Measurements from ENCODE around the gene GCN1.

GCN1 gene

DNA sequence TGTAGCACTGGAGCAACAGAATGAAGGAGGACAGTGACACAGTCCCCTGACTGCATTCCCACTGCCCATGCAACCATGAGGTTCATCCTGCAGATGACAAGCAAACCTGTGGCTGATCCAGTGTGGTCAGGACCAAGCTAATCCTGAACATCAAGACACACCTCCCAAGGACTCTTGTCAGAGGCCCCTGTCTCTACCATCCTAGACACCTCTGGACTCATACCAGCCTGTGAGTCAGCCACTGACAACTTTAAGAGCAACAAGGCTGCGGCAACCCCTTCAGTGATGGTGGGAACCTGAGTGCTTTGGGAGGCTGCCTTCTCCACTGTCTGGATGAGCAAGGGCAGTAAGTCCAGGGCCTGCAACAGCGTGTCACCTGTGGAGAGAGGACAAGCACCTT is 24.6 kb downstream of the GCN1 start:
- Histone ChIP-seq H3K36me3 (replicated peaks) (peaks cover 74% of the 10 kb centered on the region), H3K9me3 (no peaks in the 10 kb centered on the region)
- in situ Hi-C loops (cut with MboI; ENCODE audit: low sequenced_read_pairs): loop anchor here (5.0 kb wide), 1 partner anchor 33 kb away; no protein-coding TSS in a partner anchor

DNA sequence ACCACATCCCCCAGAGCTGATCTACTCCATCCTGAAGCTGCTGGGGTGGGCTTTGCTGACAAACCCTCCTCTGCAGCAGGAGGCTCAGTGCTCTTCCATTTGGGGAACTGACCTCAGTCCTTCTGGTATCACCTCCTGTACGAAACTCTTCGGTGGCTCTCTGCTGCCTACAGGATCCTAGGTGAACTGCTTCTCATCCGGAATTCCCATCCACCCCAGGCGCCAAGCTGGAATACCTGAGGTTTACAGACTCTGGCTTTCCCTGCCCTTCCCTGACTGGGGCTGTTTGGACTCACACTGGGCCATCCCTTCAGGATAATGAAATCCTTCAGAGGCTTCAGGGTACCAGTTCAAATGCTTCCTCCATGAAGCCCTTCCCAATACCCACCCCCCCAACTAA is 26.2 kb downstream of the GCN1 start:
- DNase-seq (ENCODE audit: low spot score in 2 of 2): no peak
- no peaks in the 10 kb centered on the region for H3K4me1 ChIP-seq
- in situ Hi-C loops (cut with MboI; ENCODE audit: low sequenced_read_pairs): no loop called here
- H3K9me3 ChIP-seq: no peaks in the 10 kb centered on the region
- no peaks in the 10 kb centered on the region for H3K27me3 ChIP-seq (ENCODE audit: low read depth)
- H3K36me3 ChIP-seq (replicated peaks): peaks cover 77% of the 10 kb centered on the region
- no peak overlapping the region for H3K4me3 ChIP-seq

More for the DNA sequence above, 24.6 kb downstream of the GCN1 start:
- Histone ChIP-seq H3K4me3 (no peak overlapping the region), H3K27me3 (ENCODE audit: low read depth) (no peaks in the 10 kb centered on the region), H3K4me1 (no peaks in the 10 kb centered on the region)
- no peak for DNase-seq (ENCODE audit: low spot score in 2 of 2)

DNA sequence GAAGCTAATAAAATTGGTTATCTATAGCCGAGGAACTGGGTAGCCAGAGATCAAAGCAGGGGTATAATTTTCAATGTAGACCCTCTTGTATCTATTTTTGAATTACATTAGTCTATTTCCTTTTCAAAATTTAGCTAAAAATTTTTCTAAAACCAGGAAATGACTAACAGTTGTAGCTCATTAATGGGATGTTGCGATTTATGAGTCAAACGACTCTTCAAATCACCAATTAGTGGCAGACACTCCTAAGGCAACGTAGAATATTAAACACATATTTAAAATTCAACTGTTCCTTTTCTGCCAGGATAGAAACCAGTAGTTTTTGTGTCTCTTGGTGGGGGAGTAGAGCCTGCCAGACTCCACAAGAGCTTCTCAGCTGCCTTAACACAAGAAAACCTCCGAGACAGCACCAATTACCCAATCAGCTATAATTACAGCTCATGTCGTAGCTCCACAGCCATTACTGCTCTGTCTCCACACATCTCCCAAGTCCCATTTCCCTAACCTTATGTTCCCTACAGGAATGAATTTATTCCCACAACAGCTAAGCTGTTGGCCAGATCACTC is 26.9 kb downstream of the GCN1 start:
- in situ Hi-C loops (cut with MboI; ENCODE audit: low sequenced_read_pairs): no loop called here
- DNase-seq (ENCODE audit: low spot score in 2 of 2): no peak
- Histone ChIP-seq H3K4me3 (no peak overlapping the region), H3K4me1 (no peaks in the 10 kb centered on the region), H3K36me3 (replicated peaks) (peaks cover 77% of the 10 kb centered on the region), H3K9me3 (no peaks in the 10 kb centered on the region), H3K27me3 (ENCODE audit: low read depth) (no peaks in the 10 kb centered on the region)

DNA sequence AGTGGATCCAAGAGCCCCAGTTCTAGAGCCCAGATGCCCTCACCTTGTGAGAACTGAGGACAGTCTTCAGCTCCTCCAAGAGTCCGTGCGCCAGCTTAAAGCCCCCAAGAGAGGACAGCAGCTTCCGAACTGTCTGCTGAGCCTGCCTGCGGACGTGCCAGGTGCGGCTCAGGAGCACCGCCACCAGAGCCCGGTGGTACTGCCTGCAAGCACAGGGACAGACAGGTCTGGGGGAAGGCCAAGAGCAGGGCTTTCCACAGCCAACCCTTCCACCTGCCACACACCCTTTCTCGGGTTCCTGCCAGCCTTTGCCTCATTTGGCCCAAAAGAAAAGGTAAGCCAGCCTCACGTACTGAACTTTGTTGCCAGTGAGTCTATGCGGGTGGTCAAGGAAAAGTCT is 30.2 kb downstream of the GCN1 start:
- H3K36me3 ChIP-seq (replicated peaks): peaks cover 82% of the 10 kb centered on the region
- in situ Hi-C loops (cut with MboI; ENCODE audit: low sequenced_read_pairs): no loop called here
- DNase-seq (ENCODE audit: low spot score in 2 of 2): no peak
- no peaks in the 10 kb centered on the region for H3K27me3 ChIP-seq (ENCODE audit: low read depth)
- H3K4me3 ChIP-seq: no peak overlapping the region
- H3K4me1 ChIP-seq: no peaks in the 10 kb centered on the region
- H3K9me3 ChIP-seq: no peaks in the 10 kb centered on the region

- DNase-seq (ENCODE audit: low spot score in 2 of 2): no peak
- H3K36me3 ChIP-seq (replicated peaks): peaks cover 83% of the 10 kb centered on the region
- H3K27me3 ChIP-seq (ENCODE audit: low read depth): no peaks in the 10 kb centered on the region
- H3K4me3 ChIP-seq: no peak overlapping the region
- no peaks in the 10 kb centered on the region for H3K4me1 ChIP-seq
- no peaks in the 10 kb centered on the region for H3K9me3 ChIP-seq
- in situ Hi-C loops (cut with MboI; ENCODE audit: low sequenced_read_pairs): no loop called here
These were observed 31.8 kb downstream of the GCN1 start for GRCh38 chr12:120162763-120163162.

DNA sequence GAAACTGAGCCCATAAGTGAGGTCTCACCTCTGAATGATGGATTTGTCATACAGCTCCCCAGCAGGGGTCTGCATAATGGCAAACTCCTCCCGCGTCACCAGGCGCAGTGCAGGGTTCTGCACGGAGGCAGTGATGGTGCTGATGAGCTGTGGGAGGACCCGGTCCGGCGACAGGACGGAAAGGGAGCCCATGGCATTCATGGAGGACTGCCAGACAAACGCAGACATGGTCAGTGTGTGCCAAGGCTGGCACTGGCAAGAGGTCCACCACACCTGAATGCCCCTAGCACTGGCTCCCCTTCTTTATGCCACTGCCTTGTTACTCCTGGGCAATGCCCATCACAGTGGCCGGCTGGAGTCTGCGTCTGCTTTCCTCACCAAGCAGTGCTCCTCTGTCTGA is 32.7 kb downstream of the GCN1 start:
- Histone ChIP-seq H3K4me1 (no peaks in the 10 kb centered on the region), H3K36me3 (replicated peaks) (peaks cover 86% of the 10 kb centered on the region)
- in situ Hi-C loops (cut with MboI; ENCODE audit: low sequenced_read_pairs): no loop called here

DNA sequence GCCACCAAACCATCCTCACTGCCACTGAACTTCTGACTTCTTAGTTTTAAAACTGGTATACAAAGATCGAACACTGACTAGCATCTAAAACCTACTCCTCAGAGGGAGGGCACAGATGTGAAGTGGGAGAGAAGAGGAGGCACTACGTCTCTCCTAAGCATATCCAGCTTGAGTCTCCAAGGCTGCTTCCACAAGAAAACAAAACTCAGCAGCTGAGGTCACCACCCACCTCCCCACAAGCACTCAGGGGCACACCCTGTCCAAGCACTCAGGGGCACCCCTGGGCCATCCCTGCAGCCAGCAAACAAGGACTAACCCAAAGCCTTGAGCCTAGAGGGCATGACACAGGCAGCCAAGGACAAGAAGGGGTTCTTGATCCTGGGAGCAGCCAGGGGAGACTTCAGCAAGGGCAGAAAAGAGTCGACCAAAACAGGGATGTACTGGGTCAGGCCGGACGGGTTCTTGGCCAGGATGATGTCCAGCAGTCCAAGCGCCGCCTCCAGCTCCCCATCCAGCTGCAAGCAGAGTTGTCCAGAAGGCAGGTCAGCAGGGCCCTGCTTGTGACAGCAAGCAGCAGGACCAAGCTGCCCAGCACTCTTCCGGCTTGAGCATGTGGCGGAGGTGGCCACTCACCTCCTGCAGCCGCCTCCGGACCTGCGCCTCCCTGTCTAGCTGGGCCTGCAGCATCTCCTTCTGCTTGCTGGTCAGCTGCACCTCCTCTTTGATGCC is 34.8 kb downstream of the GCN1 start:
- Histone ChIP-seq H3K36me3 (replicated peaks) (peaks cover 98% of the 10 kb centered on the region), H3K4me3 (no peak overlapping the region), H3K4me1 (no peaks in the 10 kb centered on the region), H3K27me3 (ENCODE audit: low read depth) (no peaks in the 10 kb centered on the region), H3K9me3 (no peaks in the 10 kb centered on the region)
- in situ Hi-C loops (cut with MboI; ENCODE audit: low sequenced_read_pairs): no loop called here
- no peak for DNase-seq (ENCODE audit: low spot score in 2 of 2)

More for the DNA sequence above, 32.7 kb downstream of the GCN1 start:
- H3K9me3 ChIP-seq: no peaks in the 10 kb centered on the region
- no peak for DNase-seq (ENCODE audit: low spot score in 2 of 2)
- H3K27me3 ChIP-seq (ENCODE audit: low read depth): no peaks in the 10 kb centered on the region
- H3K4me3 ChIP-seq: no peak overlapping the region

GRCh38 chr12:120158351-120158750 is 36.2 kb downstream of the GCN1 start:
- H3K4me1 ChIP-seq: no peaks in the 10 kb centered on the region
- H3K36me3 ChIP-seq (replicated peaks): peaks cover 98% of the 10 kb centered on the region
- in situ Hi-C loops (cut with MboI; ENCODE audit: low sequenced_read_pairs): no loop called here
- no peak overlapping the region for H3K4me3 ChIP-seq
- H3K9me3 ChIP-seq: no peaks in the 10 kb centered on the region
- no peaks in the 10 kb centered on the region for H3K27me3 ChIP-seq (ENCODE audit: low read depth)
- DNase-seq (ENCODE audit: low spot score in 2 of 2): no peak

- no peak overlapping the region for H3K4me3 ChIP-seq
- no peaks in the 10 kb centered on the region for H3K27me3 ChIP-seq (ENCODE audit: low read depth)
- in situ Hi-C loops (cut with MboI; ENCODE audit: low sequenced_read_pairs): no loop called here
- H3K9me3 ChIP-seq: no peaks in the 10 kb centered on the region
- H3K36me3 ChIP-seq (replicated peaks): peaks cover 98% of the 10 kb centered on the region
- H3K4me1 ChIP-seq: no peaks in the 10 kb centered on the region
- no peak for DNase-seq (ENCODE audit: low spot score in 2 of 2)
These were observed 36.8 kb downstream of the GCN1 start for GRCh38 chr12:120157678-120158077.

DNA sequence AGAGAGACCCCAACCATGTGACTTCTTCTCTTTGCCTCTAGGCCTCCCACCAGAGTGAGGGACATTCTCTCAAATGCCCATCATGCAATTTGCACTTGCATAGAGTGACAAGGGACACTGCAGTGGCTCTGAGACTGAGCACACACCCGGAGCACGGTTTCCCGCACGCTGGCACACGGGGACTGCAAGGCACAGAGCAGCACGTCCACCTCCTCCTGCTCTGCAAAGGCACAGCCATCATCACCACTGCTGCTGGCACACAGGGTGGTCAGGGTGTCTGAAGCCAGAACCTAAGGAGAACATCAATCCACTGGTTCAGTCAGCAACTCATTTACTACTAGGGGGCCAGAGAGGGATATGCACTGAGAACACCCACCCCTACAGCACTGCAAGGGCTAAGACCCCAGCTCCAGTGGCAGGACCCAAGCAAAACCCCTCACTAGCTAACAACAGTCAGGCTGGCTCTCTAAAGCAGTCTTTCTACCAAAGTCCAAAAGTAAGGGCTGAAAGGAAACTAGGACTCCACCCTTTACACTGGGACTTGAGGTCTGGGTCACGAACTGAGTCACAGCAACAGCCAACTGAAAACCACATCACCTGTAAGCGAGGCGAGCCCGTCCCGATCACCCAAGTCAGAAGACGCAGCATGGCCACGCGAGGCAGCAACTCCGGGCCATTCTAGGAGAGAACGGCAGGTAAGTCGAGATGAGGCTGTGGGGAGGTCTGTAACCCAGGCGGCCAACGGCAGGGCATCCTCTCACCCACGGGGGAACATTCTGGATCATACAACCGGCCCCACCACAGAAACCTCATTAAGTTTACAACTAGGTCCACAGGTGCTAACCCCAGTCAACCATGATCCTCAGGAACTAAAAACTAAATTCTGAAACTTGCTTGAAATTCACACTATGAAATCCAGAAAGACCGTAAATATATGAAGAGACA is 37.9 kb downstream of the GCN1 start:
- H3K36me3 ChIP-seq (replicated peaks): peaks cover 93% of the 10 kb centered on the region
- H3K27me3 ChIP-seq (ENCODE audit: low read depth): no peaks in the 10 kb centered on the region
- H3K4me3 ChIP-seq: no peak overlapping the region
- no peak for DNase-seq (ENCODE audit: low spot score in 2 of 2)
- no peaks in the 10 kb centered on the region for H3K4me1 ChIP-seq
- H3K9me3 ChIP-seq: no peaks in the 10 kb centered on the region
- in situ Hi-C loops (cut with MboI; ENCODE audit: low sequenced_read_pairs): no loop called here

DNA sequence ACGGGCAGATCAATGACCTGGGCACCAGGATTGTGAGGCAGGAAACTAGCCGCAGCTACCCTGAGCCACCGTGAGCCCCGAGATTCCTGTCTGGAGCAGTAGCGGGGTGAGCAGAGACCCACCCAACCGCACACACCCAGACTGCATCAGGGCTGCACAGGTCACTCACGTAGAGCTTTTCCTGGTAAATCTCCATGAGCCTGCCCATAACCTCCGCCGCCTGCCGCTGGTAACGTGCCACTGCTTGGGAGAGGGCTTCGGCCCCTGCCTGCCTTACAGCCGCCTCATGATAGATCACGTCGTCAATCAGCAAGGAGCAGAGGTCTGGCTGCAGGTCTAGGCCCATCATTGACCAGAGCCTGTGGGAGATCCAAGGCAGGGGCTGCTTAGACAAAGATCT is 39.4 kb downstream of the GCN1 start:
- Histone ChIP-seq H3K9me3 (no peaks in the 10 kb centered on the region), H3K4me1 (no peaks in the 10 kb centered on the region), H3K27me3 (ENCODE audit: low read depth) (no peaks in the 10 kb centered on the region), H3K4me3 (no peak overlapping the region), H3K36me3 (replicated peaks) (peaks cover 88% of the 10 kb centered on the region)
- no peak for DNase-seq (ENCODE audit: low spot score in 2 of 2)
- in situ Hi-C loops (cut with MboI; ENCODE audit: low sequenced_read_pairs): no loop called here

DNA sequence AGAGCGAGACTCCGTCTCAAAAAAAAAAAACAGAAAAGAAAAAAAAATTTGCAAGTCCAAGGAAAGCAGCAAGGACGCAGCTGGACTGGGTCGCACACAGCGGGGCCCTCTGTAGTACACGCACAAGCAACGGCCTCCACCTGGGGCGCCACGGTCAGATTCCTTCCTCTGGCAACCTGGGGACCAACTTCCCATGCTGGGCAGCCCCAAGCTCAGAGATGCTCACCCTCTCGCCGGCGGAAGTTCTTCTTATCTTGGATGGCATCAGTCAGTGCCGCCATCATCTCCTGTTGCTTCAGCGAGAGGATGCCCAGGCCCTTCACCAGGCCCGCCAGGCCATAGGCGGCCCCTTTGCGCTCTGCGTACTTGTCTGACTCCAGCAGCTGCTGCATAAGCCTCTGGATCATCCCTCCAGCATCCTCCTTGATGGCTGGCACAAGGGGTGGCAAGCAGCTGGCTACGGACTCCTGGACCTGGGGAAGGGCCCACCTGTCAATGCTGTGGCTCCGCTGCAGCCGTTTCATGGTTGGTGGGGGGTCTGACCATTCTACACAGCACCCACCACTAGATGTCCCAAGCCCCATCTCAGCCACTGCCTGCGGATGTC is 43.5 kb downstream of the GCN1 start:
- in situ Hi-C loops (cut with MboI; ENCODE audit: low sequenced_read_pairs): no loop called here

GRCh38 chr12:120148011-120148410 is 46.5 kb downstream of the GCN1 start:
- Histone ChIP-seq H3K36me3 (replicated peaks) (peaks cover 86% of the 10 kb centered on the region), H3K9me3 (no peaks in the 10 kb centered on the region), H3K4me3 (no peak overlapping the region), H3K4me1 (no peaks in the 10 kb centered on the region), H3K27me3 (ENCODE audit: low read depth) (no peaks in the 10 kb centered on the region)
- in situ Hi-C loops (cut with MboI; ENCODE audit: low sequenced_read_pairs): no loop called here
- DNase-seq (ENCODE audit: low spot score in 2 of 2): no peak

More for the DNA sequence above, 43.5 kb downstream of the GCN1 start:
- Histone ChIP-seq H3K4me3 (no peak overlapping the region), H3K36me3 (replicated peaks) (peaks cover 88% of the 10 kb centered on the region), H3K4me1 (no peaks in the 10 kb centered on the region), H3K9me3 (no peaks in the 10 kb centered on the region), H3K27me3 (ENCODE audit: low read depth) (no peaks in the 10 kb centered on the region)
- no peak for DNase-seq (ENCODE audit: low spot score in 2 of 2)
